HL-60 (cell line): ENCODE results near the gene SERPINF2.

Experiments
- DNase-seq, 2 experiments: peaks; one replicate each; pipeline ENCODE4 v3.0.0-alpha.2; 2010 to 2020; ENCODE audit warnings: low read depth in 1 of 2, low spot score in 1 of 2
- H3K27ac ChIP-seq: fragments of 250-450 bp; sonication (Bioruptor Pico); replicated peaks from 2 replicates; pipeline ENCODE4 v1.5.1; 2020; ENCODE audit warnings: mild to moderate bottlenecking, moderate library complexity
- H3K27me3 ChIP-seq: fragments of 250-450 bp; sonication (Bioruptor Pico); 2 replicates; pipeline ENCODE4 v1.5.1; 2021; ENCODE audit warnings: mild to moderate bottlenecking, moderate library complexity; ENCODE audit not compliant: insufficient read depth, poor library complexity, severe bottlenecking
- H3K4me3 ChIP-seq: replicated peaks from 2 replicates; pipeline ENCODE4 v1.5.1; 2011; ENCODE audit warnings: mild to moderate bottlenecking, control low read depth, low read length; ENCODE audit not compliant: insufficient read depth
- CTCF ChIP-seq: IDR thresholded peaks from one replicate; pipeline ENCODE4 v1.5.1; 2011; ENCODE audit warnings: low read length, control low read depth, inconsistent platforms; ENCODE audit not compliant: insufficient read depth
- GABPA ChIP-seq: IDR thresholded peaks from 2 replicates; pipeline ENCODE4 v1.6.1; 2012; ENCODE audit warnings: low read depth
- POLR2AphosphoS5 ChIP-seq: IDR thresholded peaks from 2 replicates; pipeline ENCODE4 v1.6.1; 2012; ENCODE audit warnings: low read depth
- REST ChIP-seq: IDR thresholded peaks from 2 replicates; pipeline ENCODE4 v1.6.1; 2012; ENCODE audit warnings: low read depth; ENCODE audit not compliant: insufficient replicate concordance
- SPI1 ChIP-seq: IDR thresholded peaks from 2 replicates; pipeline ENCODE4 v1.6.1; 2012; ENCODE audit warnings: low read depth, mild to moderate bottlenecking, borderline replicate concordance

Gene SERPINF2

GRCh38 chr17:1743088-1743439 lies 393 bp downstream of the SERPINF2 start:
- H3K4me3 ChIP-seq = no peak overlapping the region
- no peak for TF ChIP-seq REST
- no peak for TF ChIP-seq GABPA
- TF ChIP-seq CTCF = no peak
- no peak for TF ChIP-seq POLR2AphosphoS5
- no peak for TF ChIP-seq SPI1
- H3K27ac ChIP-seq = no peak overlapping the region
- H3K27me3 ChIP-seq = no peaks in the 10 kb centered on the region
- DNase-seq = no peak

- DNase-seq = no peak
- Histone ChIP-seq H3K27me3 (no peaks in the 10 kb centered on the region), H3K27ac (no peak overlapping the region), H3K4me3 (no peak overlapping the region)
- TF ChIP-seq POLR2AphosphoS5 (no peak), GABPA (no peak), CTCF (no peak), SPI1 (no peak), REST (no peak)
These were observed 2.2 kb downstream of the SERPINF2 start for GRCh38 chr17:1744551-1745512.

GRCh38 chr17:1745513-1746020 lies 2.9 kb downstream of the SERPINF2 start:
- TF ChIP-seq POLR2AphosphoS5 = no peak
- TF ChIP-seq SPI1 = no peak
- no peak for TF ChIP-seq REST
- TF ChIP-seq CTCF = no peak
- no peak for TF ChIP-seq GABPA
- H3K27ac ChIP-seq = no peak overlapping the region
- DNase-seq = no peak
- H3K27me3 ChIP-seq = no peaks in the 10 kb centered on the region
- no peak overlapping the region for H3K4me3 ChIP-seq
